Endodermal cell (in vitro differentiated cells): ENCODE measurements around the gene ANKRD44. TPM values are rescaled to one million over a fixed set of nuclear protein-coding genes. Genes with fewer than 3 reads are reported as not detected.

Source experiments
- DNase-seq: peaks from one replicate; pipeline ENCODE4 v3.0.0-alpha.2; 2017
- H3K27ac ChIP-seq: 2 replicates; pipeline ENCODE4 v1.5.1; 2013; ENCODE audit warnings: mild to moderate bottlenecking, low read depth, low read length, moderate library complexity
- H3K27me3 ChIP-seq: 2 replicates; pipeline ENCODE4 v1.6.1; 2013; ENCODE audit warnings: mild to moderate bottlenecking, low read length, moderate library complexity; ENCODE audit not compliant: insufficient read depth, control insufficient read depth, poor library complexity, severe bottlenecking
- H3K36me3 ChIP-seq: 2 replicates; pipeline ENCODE4 v1.7.0; 2013; ENCODE audit warnings: mild to moderate bottlenecking, low read length, moderate library complexity; ENCODE audit not compliant: control insufficient read depth, insufficient read depth
- H3K4me1 ChIP-seq: one replicate; pipeline ENCODE4 v1.7.0; 2013; ENCODE audit warnings: low read length; ENCODE audit not compliant: control insufficient read depth, insufficient read depth
- H3K4me3 ChIP-seq: 2 replicates; pipeline ENCODE4 v1.5.1; 2013; ENCODE audit warnings: mild to moderate bottlenecking, low read length, moderate library complexity
- H3K9ac ChIP-seq: 2 replicates; pipeline ENCODE4 v1.6.1; 2013; ENCODE audit warnings: mild to moderate bottlenecking, low read length, moderate library complexity; ENCODE audit not compliant: poor library complexity, severe bottlenecking; ENCODE audit errors: extremely low read depth
- H3K9me3 ChIP-seq: 2 replicates; pipeline ENCODE4 v1.6.1; 2013; ENCODE audit warnings: mild to moderate bottlenecking, low read length, moderate library complexity; ENCODE audit not compliant: control insufficient read depth
- H3K27ac Mint-ChIP-seq: 2 replicates; pipeline ENCODE4 v1.8.0; 2020; ENCODE audit warnings: mixed read lengths
- H3K27me3 Mint-ChIP-seq: 2 replicates; pipeline ENCODE4 v1.8.0; 2021; ENCODE audit warnings: mild to moderate bottlenecking, mixed read lengths; ENCODE audit not compliant: insufficient read depth
- H3K36me3 Mint-ChIP-seq: 2 replicates; pipeline ENCODE4 v1.8.0; 2020; ENCODE audit warnings: low read depth, mixed read lengths
- H3K4me1 Mint-ChIP-seq: 2 replicates; pipeline ENCODE4 v1.8.0; 2020; ENCODE audit warnings: mixed read lengths
- H3K4me3 Mint-ChIP-seq: 2 replicates; pipeline ENCODE4 v1.8.0; 2020; ENCODE audit warnings: mild to moderate bottlenecking, moderate library complexity, mixed read lengths
- H3K9me3 Mint-ChIP-seq: 2 replicates; pipeline ENCODE4 v1.8.0; 2020; ENCODE audit warnings: mild to moderate bottlenecking, mixed read lengths
- CTCF ChIP-seq: fragments of 200-600 bp; sonication (generic); conservative IDR thresholded peaks from 2 replicates; pipeline ENCODE4 v1.5.0; 2021; ENCODE audit warnings: antibody characterized with exemption, mild to moderate bottlenecking
- WGBS, 2 experiments: methylation state at CpG; one replicate each; pipeline versions ENCODE4 v1.1.5 to v1.1.7; 2013; ENCODE audit warnings: missing lambda C conversion rate in 2 of 2, mixed read lengths in 1 of 2; ENCODE audit not compliant: insufficient coverage in 1 of 2, insufficient read length in 1 of 2; 5-methylcytosine and 5-hydroxymethylcytosine counted together
- total RNA-seq, 2 donors: library from RNA; stranded (reverse); fragmentation: NEBNext Ultra II Directional in 1 of 2; extraction: Animal tissue kit (Norgen Biotek cat#: 25700) in 1 of 2; gene quantifications; 2 replicates in 1 of 2; 3 replicates in 1 of 2; pipeline ENCODE4 v1.2.1, GENCODE V29; 2021

ANKRD44 gene
- total RNA-seq, 2 donors from 2014 or later, result 6.2 to 10.6 TPM

DNA sequence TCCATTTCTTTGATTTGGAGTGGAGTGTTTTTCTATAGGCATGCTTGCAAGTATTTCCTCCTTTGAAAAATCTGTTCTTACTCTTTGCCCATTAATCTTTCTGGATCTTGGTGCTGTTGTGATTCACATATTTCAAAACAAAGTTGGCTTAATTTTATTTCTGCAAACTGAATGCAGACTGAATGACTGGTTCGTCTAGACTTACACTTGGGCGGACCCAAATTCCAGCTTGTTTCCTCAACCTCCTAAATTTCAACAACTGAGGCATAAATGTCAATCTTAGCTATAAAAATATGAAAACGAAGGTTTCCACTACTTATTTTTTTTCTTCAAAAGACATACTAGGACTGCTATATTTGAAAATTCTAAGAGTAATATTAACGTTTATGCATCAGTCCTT is 59.0 kb downstream of the ANKRD44 start:
- Mint-ChIP-seq H3K4me3 (no peak overlapping the region), H3K27me3 (no peaks in the 10 kb centered on the region), H3K9me3 (no peaks in the 10 kb centered on the region), H3K27ac (no peak overlapping the region), H3K36me3 (no peaks in the 10 kb centered on the region), H3K4me1 (peaks cover 4% of the 10 kb centered on the region)
- Histone ChIP-seq H3K9me3 (no peaks in the 10 kb centered on the region), H3K4me3 (no peak overlapping the region), H3K4me1 (no peaks in the 10 kb centered on the region), H3K27me3 (no peaks in the 10 kb centered on the region), H3K9ac (no peak overlapping the region), H3K27ac (no peak overlapping the region), H3K36me3 (no peaks in the 10 kb centered on the region)
- no peak for DNase-seq
- 93 to 100% methylated on average over 1 to 3 of the region's 4 CpGs for WGBS, 2 experiments
- no peak for TF ChIP-seq CTCF

DNA sequence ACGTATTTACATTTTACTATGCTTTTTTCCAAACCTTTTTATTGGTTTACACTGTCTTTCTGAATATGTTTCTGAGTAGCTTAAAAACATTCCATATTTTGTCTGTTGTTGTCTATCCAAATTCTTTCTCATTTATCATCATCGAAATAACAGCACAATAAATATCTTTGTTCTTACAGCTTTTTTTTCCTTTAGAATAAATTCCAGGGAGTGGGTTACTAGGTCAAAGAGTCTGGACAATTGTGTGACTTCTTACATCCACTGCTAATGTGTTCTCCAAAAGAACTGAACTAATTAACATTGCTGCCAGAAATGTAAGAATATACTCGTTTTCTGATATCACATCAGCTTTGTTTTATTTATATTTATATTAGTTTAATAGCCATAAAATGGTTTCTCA is 59.4 kb downstream of the ANKRD44 start:
- H3K36me3 Mint-ChIP-seq, result no peaks in the 10 kb centered on the region
- Histone ChIP-seq H3K9ac (no peak overlapping the region), H3K27me3 (no peaks in the 10 kb centered on the region), H3K27ac (no peak overlapping the region), H3K4me3 (no peak overlapping the region), H3K9me3 (no peaks in the 10 kb centered on the region), H3K36me3 (no peaks in the 10 kb centered on the region), H3K4me1 (no peaks in the 10 kb centered on the region)
- H3K4me3 Mint-ChIP-seq, result no peak overlapping the region
- no peaks in the 10 kb centered on the region for H3K27me3 Mint-ChIP-seq
- 67% methylated on average over 1 of the region's 3 CpGs; no CpG with 5 or more reads in 1 of the 2 experiments for WGBS, 2 experiments
- no peaks in the 10 kb centered on the region for H3K9me3 Mint-ChIP-seq
- H3K27ac Mint-ChIP-seq, result no peak overlapping the region
- H3K4me1 Mint-ChIP-seq, result peaks cover 4% of the 10 kb centered on the region
- no peak for DNase-seq
- no peak for TF ChIP-seq CTCF

- WGBS, 2 experiments, result 95% methylated on average over 2 of the region's 2 CpGs; no CpG with 5 or more reads in 1 of the 2 experiments
- no peaks in the 10 kb centered on the region for H3K27me3 Mint-ChIP-seq
Observed at GRCh38 chr2:197250084-197250397, 60.5 kb downstream of the ANKRD44 start.

More at GRCh38 chr2:197250084-197250397, 60.5 kb downstream of the ANKRD44 start:
- Histone ChIP-seq H3K9ac (no peak overlapping the region), H3K9me3 (no peaks in the 10 kb centered on the region), H3K4me3 (no peak overlapping the region), H3K4me1 (no peaks in the 10 kb centered on the region), H3K27me3 (no peaks in the 10 kb centered on the region), H3K27ac (no peak overlapping the region), H3K36me3 (no peaks in the 10 kb centered on the region)
- Mint-ChIP-seq H3K36me3 (no peaks in the 10 kb centered on the region), H3K4me1 (no peaks in the 10 kb centered on the region), H3K27ac (no peak overlapping the region), H3K9me3 (no peaks in the 10 kb centered on the region), H3K4me3 (no peak overlapping the region)
- no peak for TF ChIP-seq CTCF
- DNase-seq, result no peak
